Fibroblast of lung (primary cell): ENCODE measurements around the gene ACACB. TPM values are rescaled to one million over a fixed set of nuclear protein-coding genes. Genes with fewer than 3 reads are reported as not detected.

ENCODE experiments used
- DNase-seq, 2 donors: peaks; one replicate each; pipeline versions ENCODE4 v3.0.0 to v3.0.0-alpha.2; 2010; ENCODE audit warnings: low read depth in 2 of 2
- H2AFZ ChIP-seq: 2 replicates; pipeline ENCODE4 v1.5.1; 2012; ENCODE audit warnings: low read length, control low read depth, inconsistent platforms
- H3K27ac ChIP-seq: 2 replicates; pipeline ENCODE4 v1.5.1; 2011; ENCODE audit warnings: low read length, control low read depth; ENCODE audit not compliant: insufficient read depth
- H3K27me3 ChIP-seq: 2 replicates; pipeline ENCODE4 v1.5.1; 2011; ENCODE audit warnings: mild to moderate bottlenecking, low read length; ENCODE audit not compliant: control insufficient read depth, insufficient read depth
- H3K36me3 ChIP-seq: 2 replicates; pipeline ENCODE4 v1.5.1; 2011; ENCODE audit warnings: low read length; ENCODE audit not compliant: control insufficient read depth, insufficient read depth
- H3K4me1 ChIP-seq: 2 replicates; pipeline ENCODE4 v1.5.1; 2011; ENCODE audit warnings: low read length; ENCODE audit not compliant: control insufficient read depth, insufficient read depth; ENCODE audit errors: extremely low read depth
- H3K4me2 ChIP-seq: 2 replicates; pipeline ENCODE4 v1.5.1; 2011; ENCODE audit warnings: low read length, control low read depth; ENCODE audit not compliant: insufficient read depth; ENCODE audit errors: extremely low read depth
- H3K4me3 ChIP-seq, 4 experiments: fragments of 200-600 bp in 1 of 4; sonication (generic) in 1 of 4; replicated peaks in 1 of 4; 2 replicates each; pipeline ENCODE4 v1.5.1; 2011 to 2016; ENCODE audit warnings: low read length in 4 of 4, low read depth in 3 of 4, mild to moderate bottlenecking in 3 of 4, control low read depth in 2 of 4, inconsistent platforms in 1 of 4, mixed read lengths in 1 of 4; ENCODE audit not compliant: insufficient read depth in 1 of 4; ENCODE audit errors: control extremely low read depth in 1 of 4
- H3K79me2 ChIP-seq: 2 replicates; pipeline ENCODE4 v1.5.1; 2012; ENCODE audit warnings: mild to moderate bottlenecking, low read length, inconsistent platforms; ENCODE audit not compliant: control insufficient read depth, insufficient read depth
- H3K9ac ChIP-seq: 2 replicates; pipeline ENCODE4 v1.5.1; 2011; ENCODE audit warnings: mild to moderate bottlenecking, low read length, control low read depth; ENCODE audit not compliant: insufficient read depth
- H3K9me3 ChIP-seq: 2 replicates; pipeline ENCODE4 v1.5.1; 2012; ENCODE audit warnings: low read depth, low read length; ENCODE audit not compliant: control insufficient read depth, insufficient read depth
- H4K20me1 ChIP-seq: 2 replicates; pipeline ENCODE4 v1.5.1; 2011; ENCODE audit warnings: low read length; ENCODE audit not compliant: control insufficient read depth, insufficient read depth; ENCODE audit errors: extremely low read depth
- CTCF ChIP-seq, 2 donors: IDR thresholded peaks in 1 of 2; conservative IDR thresholded peaks in 1 of 2; 1 replicate in 1 of 2; 2 replicates in 1 of 2; pipeline ENCODE4 v1.5.1; 2011 to 2012; ENCODE audit warnings: low read length in 2 of 2, control low read depth in 1 of 2, inconsistent platforms in 1 of 2, low read depth in 1 of 2, mild to moderate bottlenecking in 1 of 2
- EZH2 ChIP-seq: IDR thresholded peaks from 2 replicates; pipeline ENCODE4 v1.5.1; 2012; ENCODE audit warnings: low read length, control low read depth, mild to moderate bottlenecking; ENCODE audit errors: missing control alignments
- polyA plus RNA-seq, 2 donors: library from polyadenylated mRNA; depleted of rRNA in 1 of 2; stranded (reverse) in 1 of 2; unstranded in 1 of 2; fragments of >200 nt; gene quantifications; 2 replicates each; pipeline ENCODE4 v1.2.1, GENCODE V29; 2011 to 2012; ENCODE audit warnings: missing spikeins in 1 of 2
- total RNA-seq: library from RNA; depleted of rRNA; stranded (reverse); fragments of >200 nt; gene quantifications from 2 replicates; pipeline ENCODE4 v1.2.1, GENCODE V29; 2014

ACACB gene
- total and polyA plus RNA-seq, 2 donors (not counting 1 experiment from before 2014, with no cell fraction given), result 1.5 to 9.1 TPM

- Histone ChIP-seq H3K27me3 (peaks cover 15% of the 10 kb centered on the region), H3K79me2 (no peaks in the 10 kb centered on the region), H3K4me2 (no peak overlapping the region), H3K4me1 (no peaks in the 10 kb centered on the region), H3K36me3 (no peaks in the 10 kb centered on the region), H3K4me3 (no peak overlapping the region), H3K9ac (no peak overlapping the region), H3K9me3 (no peaks in the 10 kb centered on the region), H4K20me1 (no peaks in the 10 kb centered on the region), H2AFZ (no peak overlapping the region), H3K27ac (no peak overlapping the region)
- TF ChIP-seq EZH2 (no peak), CTCF (conservative IDR thresholded peaks at IDR 0.05 in 1 of 2, IDR thresholded peaks at IDR 0.05 in 1 of 2; ENCODE audit: low read depth in 1 of 2, low read length in 2 of 2) (no peak)
- no peak for DNase-seq
These were observed 186.0 kb downstream of the ACACB start for GRCh38 chr12:109302358-109302757.

GRCh38 chr12:109302770-109303169 lies 186.4 kb downstream of the ACACB start:
- TF ChIP-seq EZH2 (no peak), CTCF (conservative IDR thresholded peaks at IDR 0.05 in 1 of 2, IDR thresholded peaks at IDR 0.05 in 1 of 2; ENCODE audit: low read depth in 1 of 2, low read length in 2 of 2) (no peak)
- H3K36me3 ChIP-seq, result no peaks in the 10 kb centered on the region
- no peaks in the 10 kb centered on the region for H4K20me1 ChIP-seq
- H3K27ac ChIP-seq, result no peak overlapping the region
- H3K27me3 ChIP-seq, result peaks cover 19% of the 10 kb centered on the region
- H3K4me2 ChIP-seq, result no peak overlapping the region
- DNase-seq, result no peak
- no peaks in the 10 kb centered on the region for H3K79me2 ChIP-seq
- H2AFZ ChIP-seq, result no peak overlapping the region
- no peak overlapping the region for H3K4me3 ChIP-seq
- no peaks in the 10 kb centered on the region for H3K4me1 ChIP-seq
- no peaks in the 10 kb centered on the region for H3K9me3 ChIP-seq
- H3K9ac ChIP-seq, result no peak overlapping the region

- no peak overlapping the region for H3K4me3 ChIP-seq
- H3K9me3 ChIP-seq, result no peaks in the 10 kb centered on the region
- no peak overlapping the region for H2AFZ ChIP-seq
- no peak for DNase-seq
- TF ChIP-seq EZH2, result no peak
- TF ChIP-seq CTCF (conservative IDR thresholded peaks at IDR 0.05 in 1 of 2, IDR thresholded peaks at IDR 0.05 in 1 of 2; ENCODE audit: low read depth in 1 of 2, low read length in 2 of 2), result no peak
- peaks cover 33% of the 10 kb centered on the region for H3K27me3 ChIP-seq
- no peaks in the 10 kb centered on the region for H3K4me1 ChIP-seq
- no peak overlapping the region for H3K4me2 ChIP-seq
- no peak overlapping the region for H3K9ac ChIP-seq
- H3K79me2 ChIP-seq, result no peaks in the 10 kb centered on the region
- no peak overlapping the region for H3K27ac ChIP-seq
- H3K36me3 ChIP-seq, result no peaks in the 10 kb centered on the region
- no peaks in the 10 kb centered on the region for H4K20me1 ChIP-seq
These were observed 188.1 kb downstream of the ACACB start for GRCh38 chr12:109304485-109304884.
